Islet precursor cell (in vitro differentiated cells): ENCODE results near the gene CFAP251.

ENCODE experiments used
- DNase-seq: peaks from one replicate; pipeline ENCODE4 v3.0.0-alpha.2; 2018

CFAP251 gene

DNA sequence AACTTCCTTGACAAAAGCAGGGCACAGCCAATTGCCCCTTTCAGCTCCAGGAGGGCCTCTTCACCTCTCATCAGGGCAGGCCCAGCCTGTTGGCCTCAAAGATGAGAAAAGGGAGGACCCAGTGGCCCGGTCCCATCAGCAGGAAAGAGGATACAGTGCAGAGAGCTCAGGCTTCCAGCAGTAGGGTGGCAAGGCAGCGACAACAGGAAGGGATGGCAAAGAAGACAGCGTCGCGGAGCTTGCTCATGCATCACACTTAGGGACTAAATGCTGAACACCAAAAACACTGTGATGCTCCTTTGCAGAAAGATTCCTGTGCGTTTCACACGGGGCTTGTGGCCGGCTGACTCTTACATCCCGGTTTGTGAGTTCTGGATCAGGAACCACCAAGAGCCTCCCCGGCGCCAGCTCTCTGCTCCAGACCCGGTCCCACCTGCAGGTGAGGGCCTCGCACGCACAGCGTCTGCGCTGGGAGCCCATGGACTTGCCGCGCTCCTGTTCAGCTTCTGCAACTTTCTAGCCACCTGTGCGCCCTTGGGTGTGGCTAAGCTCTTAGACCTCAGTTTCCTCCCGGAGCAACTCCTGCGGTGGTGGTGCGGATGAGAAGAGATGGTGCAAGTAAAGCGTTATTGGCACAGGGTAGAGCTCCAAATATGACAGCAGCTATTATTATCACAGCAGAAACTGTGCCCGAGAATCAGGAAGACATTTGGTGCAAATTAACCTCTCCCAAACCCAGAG lies 88.0 kb downstream of the CFAP251 start:
- no peak for DNase-seq

DNA sequence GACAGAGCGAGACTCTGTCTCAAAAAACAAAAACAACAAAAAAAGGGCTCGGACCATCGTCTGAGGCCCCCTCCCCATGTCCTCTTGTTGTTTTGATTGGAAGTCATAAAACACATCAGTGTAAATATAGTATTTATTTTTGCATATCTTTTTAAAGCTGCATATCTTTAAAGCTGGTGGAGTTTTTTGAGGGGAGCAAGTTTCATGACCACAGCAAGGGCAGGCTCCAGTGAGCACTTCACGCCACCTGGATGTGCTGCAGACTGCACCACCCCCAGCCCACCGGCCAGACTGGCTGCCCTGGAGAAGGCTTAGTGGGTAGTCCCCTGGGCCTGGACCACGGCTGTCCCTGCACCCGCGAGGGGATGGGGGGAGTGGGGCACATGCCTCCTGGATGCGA lies 91.3 kb downstream of the CFAP251 start:
- DNase-seq: no peak

DNA sequence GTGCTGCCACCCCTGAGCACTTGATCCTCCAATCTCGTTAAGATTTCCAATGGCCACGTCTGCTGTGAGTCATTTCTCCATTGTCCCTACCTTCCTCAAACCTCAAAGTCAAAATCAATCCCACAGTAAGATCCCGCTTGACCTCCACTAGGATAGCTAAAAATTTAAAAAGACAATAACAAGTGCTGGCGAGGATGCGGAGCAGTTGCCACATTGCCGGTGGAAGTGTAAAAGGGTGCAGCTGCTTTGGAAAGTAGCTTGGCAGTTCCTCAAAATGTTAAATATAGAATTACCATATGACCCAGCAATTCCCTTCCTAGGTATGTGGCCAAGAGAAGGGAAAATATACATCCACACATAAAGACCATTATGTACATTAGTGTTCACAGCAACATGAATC lies 93.8 kb downstream of the CFAP251 start:
- no peak for DNase-seq

DNA sequence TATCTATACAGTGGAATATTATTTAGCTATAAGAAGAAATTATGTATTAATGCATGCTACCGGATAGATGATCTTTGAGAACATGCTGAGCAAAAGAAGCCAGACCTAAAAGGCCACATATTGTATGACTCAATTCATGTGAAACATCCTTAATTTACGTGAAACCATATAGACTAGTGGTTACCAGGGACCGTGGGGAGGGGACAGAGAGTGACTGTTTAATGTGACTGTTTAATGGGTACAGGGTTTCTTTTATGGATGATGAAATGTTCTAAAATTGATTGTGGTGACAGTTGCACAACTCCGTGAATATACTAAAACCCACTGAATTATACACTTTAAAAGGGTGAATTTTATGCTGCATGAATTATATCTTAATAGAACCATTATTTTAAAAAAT lies 94.7 kb downstream of the CFAP251 start:
- DNase-seq: no peak

DNA sequence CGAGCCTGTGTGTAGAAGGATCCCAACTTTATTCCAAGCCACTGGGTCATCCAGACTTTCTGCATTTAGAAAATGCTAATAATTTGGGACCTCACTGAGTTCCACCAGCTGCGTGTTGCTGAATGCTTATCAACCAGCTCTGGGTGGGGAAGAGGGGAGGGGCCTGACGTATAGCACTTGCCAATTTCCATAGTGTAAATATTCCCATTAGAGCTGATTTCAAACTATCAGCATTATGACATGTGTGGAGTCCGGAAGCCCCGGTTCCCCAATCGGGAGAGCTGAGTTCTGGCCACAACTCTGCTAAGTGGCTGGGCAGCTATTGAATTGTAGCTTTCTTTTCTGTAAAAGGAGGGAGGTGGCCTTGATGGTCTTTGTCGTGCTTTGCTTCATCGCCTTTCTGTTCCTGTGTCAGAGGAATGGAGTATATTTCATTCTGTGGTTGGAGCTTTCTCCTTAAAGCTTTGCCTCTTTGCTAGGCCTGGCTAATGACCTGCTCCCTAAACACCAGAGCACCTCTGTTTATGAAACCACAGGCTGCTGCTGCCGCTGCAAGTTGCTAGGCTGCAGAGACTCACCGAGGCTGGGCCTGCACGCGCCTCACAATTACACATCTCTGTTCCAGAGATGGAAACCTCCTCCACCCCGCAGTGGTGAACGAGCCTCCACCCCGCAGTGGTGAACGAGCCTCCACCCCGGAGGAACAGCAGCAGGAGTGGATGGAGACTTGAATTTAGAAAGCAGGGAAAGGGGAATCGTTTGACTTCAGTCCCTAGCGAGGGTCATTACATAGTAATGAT lies 95.6 kb downstream of the CFAP251 start:
- DNase-seq: no peak

DNA sequence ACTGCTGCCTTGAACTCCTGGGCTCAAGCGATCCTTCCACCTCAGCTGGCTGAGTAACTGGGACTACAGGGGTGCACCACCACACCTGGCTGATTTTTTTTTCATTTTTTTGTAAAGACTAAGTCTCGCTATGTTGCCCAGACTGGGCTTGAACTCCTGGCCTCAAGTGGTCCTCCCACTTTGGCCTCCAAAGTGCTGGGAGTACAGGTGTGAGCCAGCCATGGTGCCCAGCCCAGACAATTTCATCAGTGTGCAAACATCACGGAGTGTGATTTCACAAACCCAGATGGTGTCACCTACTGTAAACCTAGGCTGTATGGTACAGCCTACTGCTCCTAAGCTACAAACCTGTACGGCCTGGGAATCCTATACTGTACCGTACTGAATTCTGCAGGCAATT lies 96.4 kb downstream of the CFAP251 start:
- no peak for DNase-seq

DNA sequence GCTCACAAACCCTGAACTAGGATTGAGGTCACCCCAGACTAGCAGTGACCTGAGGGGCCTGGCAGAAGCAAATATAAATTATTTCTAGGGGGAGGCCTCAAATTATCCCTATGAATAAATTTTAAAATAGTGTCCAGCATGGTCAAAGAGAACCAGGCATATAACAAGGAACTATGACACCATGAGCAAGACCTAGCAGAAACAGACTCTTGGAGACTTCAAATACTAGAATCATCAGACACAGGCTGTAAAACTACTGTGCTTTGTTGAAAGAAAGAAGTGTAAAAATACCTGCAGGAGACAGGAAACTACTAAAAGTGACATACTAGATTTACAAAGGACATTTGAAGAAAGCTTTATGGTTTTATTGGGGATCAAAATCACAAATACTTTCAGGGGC lies 100.1 kb downstream of the CFAP251 start:
- no peak for DNase-seq

DNA sequence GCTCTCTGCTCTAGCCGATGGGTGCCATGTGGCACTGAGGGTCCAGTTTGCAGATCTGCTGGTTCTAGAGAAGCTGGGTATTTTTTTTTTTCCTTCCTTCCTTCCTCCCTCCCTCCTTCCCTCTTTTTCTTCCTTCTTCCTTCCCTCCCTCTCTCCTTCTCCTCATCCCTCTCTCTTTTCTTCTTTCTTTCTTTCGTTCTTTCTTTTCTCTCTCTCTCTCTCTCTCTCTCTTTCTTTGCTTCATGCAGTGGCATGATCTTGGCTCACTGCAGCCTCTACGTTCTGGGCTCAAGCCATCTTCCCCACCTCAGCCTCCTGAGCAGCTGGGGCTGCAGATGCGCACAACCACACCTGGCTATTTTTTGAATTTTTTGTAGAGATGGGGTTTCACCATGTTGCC lies 100.5 kb downstream of the CFAP251 start:
- no peak for DNase-seq

DNA sequence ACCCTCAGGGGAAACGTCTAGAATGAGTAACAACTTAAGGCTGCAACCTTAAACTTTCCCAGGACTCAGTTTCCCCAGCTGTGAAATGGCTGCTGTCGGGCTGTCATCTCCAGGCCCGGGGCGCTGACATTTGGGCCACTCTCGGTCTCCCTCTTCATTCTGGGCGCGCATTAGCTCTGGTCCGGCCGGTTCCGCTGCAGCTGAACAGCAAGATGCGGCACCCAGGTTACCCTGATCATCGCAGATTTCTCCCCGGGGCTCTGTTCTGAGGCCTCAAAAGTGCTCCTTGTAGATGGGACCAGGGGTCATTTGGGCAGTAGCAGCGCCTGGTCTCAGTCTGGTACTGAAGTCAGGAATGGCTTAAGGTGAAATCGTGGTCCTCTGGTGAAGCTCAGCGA lies 102.4 kb downstream of the CFAP251 start:
- no peak for DNase-seq

DNA sequence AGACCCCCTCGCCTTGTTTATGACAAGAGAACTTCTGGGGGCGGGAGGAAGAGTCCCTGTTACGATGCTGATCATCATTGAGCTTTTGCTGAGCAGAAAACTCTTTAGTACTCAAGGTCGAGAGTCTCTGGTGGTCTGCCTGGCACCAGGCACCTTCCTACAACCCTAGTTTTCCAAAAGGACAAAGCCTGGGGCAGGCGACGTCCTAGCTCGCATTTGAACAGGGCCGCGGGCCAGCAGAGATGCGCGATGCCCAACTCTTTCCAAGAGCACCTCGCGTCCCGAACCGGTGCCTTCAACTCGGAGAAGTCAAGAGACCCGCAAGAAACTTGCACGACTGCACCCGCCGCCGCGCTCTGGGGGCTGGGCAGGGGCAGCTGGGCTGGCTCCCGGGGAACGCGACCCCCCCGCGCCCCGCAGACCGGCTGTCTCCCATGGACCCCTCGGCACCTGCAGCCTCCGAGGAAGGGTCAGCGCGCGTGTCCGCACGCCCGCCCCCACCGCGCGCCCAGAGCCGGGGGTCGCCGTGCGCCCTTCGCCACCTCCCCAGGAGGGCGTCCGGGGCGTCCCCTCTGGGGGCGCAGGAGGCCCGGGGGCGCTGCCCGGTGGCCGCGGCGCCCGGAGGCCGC lies 102.9 kb downstream of the CFAP251 start:
- peak; percentile 68 for DNase-seq

DNA sequence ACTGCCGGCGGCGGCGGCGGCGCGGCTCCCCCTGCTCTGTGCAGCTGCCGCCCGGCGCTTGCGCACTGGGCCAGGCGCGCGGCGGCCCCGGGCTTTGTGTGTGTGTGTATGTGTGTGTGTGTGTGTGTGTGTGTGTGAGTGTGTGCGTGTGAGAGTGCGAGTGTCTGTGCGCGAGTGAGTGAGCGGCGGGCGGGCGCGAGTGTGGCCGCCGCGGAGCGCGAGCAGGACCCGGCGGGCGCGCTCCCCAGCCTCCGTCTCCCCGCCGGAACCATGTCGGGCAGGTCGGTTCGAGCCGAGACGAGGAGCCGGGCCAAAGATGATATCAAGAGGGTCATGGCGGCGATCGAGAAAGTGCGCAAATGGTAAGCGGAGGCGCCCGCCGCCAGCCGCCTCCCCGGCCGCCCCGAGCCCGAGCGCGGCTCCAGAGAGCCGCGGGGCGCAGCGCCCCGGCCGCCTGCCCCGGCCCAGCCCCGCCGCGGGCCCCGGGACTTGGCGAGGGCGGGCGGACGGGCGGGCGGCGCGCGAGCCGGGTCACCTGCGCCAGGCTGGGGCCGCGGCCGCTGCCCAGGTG lies 103.5 kb downstream of the CFAP251 start, which contains the start of gene BCL7A:
TSS of gene BCL7A (plus strand) at position 63 of the 571 bp plus-strand sequence. CDS start at position 271, 208 bp downstream.
- peak; percentile 92 for DNase-seq

DNA sequence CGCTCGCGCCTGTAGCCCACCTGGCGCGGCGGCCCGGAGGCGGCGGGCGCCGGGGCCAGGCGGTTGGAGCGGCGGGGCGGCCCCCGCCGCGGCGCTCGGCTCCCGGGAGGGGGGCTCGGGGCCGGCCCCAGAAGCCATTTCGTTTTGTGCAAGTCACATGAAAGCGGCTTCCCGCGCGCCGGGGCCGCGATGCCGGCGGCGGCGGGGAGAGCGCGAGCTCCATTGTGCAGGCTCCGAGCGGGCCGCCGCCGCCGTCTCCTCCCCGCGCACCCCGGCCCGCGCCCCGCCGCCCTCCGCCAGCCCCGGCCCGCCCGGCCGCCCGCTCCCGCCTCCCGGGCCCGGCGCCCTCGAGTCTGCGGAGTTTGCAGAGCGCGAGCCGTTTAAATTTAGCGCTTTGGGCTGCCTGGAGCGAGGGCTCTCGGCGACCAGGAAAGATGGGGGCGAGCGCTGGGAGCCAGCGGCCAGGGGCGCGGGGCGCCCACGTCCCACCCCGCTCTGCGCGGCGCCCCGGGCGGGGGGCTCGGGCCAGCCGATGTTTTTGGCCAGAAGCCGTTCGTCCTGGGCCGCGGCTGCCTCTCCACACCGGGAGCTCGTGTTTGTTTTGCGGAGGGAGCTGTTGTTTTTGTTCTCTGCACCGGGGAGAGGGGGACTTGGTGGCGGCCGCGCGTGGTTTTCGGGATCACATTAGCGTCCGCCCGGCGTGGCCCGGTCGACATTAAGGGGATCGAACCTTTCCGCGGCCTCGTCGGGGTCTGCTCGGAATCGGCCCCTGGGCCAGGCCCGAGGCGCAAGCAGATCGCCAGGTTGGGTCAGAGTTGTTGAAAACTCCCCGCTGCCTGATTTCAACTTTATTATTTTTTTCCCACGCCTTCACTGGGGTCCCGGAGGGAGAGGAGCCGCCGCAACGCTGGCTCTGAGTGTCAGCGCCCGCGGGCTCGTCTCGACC lies 104.3 kb downstream of the CFAP251 start:
- DNase-seq: peak; percentile 70

DNA sequence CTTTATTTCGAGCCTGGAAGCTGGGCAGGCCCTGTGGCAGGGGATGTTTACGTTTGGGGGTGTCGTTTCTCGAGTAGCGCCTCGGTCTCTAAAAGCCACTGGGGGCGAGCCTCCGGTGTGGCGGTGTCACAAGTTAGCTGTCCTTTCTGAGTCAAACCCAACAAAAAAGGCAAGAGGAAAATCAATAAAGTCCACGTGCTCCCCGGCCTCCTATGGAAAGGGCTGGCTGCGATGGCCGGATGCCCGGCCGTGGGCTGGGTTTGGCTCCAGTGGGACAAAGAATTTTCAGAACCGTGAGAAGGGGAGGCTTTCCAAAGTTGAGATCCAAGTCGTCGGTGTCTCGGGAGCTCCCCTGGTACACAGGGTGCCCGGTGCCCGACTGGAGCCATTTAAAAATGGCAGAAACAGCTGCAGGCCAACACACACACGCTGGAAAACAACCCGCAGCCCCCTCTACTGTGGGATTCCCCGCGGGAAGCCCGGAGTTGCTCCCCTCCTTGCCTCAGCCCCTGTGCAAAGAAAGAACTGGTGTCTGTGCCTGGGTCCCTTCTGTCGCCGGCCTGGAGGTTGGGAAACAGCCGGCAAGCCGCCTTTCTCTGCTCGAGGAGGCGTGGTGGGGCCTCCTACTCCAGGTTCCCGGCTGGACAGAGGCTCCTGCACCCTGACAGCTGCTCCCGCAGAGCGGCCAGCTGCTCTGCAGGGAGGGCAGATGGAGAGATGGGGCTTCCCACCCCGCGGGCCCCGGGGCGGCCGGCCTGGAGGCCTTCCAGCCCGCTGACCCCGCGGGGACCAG lies 105.1 kb downstream of the CFAP251 start:
- peak; percentile 84 for DNase-seq

DNA sequence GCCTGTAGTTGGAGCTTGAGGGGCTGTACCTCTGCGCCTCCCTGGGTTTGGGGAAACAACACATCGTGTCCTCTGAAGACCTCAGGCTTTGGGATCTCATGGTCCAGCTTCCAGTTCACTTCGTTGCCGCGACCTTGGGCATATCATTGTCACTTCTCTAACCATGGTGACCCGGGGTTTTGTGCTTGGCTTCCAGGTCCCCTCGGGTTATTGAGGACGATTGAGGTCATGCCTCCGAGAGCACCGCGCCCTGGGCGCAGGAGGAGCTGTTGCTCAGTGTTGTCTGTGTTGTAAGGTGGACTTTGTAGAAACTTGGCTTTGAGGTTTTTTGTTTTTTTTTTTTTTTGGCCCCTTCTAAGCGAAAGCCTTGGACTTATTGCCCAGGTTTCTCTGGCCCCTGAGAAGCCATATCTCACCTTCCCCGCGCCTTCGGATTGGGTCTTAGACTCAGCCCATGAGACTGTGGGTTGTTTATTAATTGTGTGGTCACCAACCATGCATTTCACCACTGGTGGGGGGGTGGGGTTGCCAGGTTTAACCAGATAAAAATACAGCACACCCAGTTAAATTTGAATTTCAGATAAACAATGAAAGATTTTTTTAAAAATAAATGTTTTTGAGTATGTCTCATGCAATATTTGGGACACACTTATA lies 105.9 kb downstream of the CFAP251 start:
- no peak for DNase-seq

DNA sequence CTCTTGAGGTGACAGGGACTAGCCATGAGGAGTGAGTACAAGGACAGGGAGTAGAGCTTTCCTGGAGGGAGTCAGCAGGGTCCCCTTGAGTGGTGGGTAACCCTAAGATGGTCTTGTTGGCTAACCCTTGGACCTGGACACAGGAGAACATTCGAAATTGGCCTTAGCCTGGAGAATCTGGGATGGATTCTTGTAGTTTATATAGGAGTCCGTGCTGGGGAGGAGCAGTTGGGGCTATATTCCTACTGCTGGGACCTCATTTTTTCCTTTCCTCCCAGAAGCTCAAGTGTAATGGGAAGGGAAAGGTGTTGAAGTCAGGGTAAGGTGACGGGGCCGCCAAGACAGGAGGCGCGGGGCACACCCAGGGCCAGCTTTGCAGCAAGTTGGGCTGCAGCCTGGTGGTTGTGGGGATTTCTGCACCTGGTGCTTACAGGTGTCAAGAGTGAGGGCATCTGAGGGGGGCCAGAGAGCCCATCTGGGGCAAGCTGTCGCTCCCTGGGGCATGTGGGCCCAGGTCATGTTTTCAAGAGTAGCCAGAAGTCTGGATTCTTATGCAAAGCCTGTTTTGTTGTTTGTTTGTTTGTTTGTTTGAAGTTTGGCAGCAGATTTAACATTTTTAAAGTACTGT lies 108.4 kb downstream of the CFAP251 start:
- no peak for DNase-seq

DNA sequence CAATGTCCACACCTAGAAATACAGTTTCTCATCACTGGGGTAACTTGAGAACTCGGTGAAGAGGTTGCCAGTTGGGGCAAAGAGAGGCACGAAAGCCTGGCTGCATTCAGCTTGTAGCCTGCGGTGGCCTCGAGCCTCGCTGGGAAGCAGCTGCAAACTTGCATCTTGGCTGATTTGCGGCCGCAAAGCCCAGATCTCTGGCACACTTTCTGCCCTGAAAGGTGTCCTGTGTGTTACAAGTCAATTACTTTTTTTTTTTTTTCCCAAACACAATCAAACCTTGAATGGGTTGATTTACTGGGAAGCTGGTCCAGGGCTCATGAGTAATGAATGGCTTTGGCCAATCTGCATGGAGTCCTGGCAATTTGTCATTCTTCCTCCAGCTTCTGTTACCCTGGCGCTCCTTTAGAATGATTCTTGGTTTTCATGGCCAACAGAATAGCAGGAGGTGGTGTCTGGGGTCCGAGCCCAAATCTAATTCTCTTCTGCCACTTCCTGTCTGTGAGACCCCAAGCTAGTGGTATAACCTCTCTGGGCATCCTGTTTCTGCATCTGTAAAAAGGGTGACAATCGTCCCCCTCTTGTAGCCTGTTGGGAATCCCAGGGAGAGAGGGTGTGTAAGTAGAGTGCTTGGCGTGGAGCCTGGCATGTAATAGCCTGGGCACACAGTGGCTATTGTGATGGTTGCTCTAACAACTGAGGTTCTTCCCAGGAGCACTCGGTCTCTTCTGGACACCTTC lies 109.9 kb downstream of the CFAP251 start:
- no peak for DNase-seq

DNA sequence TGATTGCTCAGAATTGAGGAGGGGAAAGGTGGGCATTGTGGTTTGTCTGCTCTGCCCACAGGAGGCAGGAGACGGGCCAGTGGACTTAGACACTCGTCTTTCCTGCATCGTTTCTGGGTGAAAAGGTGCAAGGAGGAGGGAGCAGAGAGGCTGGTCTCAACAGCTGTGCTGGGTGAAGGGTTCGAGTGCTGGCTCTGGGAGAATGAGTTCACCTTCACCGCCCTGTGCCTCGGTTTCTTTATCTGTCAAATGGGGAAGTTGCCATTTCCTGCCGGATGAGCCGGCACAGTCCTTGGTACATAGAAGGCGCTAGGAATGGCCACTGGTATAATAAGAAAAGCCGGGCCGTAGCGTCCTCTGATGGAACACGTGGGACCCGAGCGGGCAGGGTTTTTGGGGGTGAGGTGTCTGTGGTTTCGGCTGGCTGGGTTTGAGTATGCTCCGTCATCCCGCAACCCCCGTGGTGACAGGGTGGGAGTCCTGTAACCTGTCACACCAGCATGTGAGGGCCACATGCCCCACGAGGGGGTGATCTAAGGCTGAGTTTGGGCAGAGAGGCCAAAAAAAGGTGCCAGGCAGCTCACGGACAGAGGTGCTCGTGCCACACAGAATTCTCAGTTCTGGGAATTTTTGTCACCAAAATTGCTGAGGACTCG lies 110.6 kb downstream of the CFAP251 start:
- no peak for DNase-seq

DNA sequence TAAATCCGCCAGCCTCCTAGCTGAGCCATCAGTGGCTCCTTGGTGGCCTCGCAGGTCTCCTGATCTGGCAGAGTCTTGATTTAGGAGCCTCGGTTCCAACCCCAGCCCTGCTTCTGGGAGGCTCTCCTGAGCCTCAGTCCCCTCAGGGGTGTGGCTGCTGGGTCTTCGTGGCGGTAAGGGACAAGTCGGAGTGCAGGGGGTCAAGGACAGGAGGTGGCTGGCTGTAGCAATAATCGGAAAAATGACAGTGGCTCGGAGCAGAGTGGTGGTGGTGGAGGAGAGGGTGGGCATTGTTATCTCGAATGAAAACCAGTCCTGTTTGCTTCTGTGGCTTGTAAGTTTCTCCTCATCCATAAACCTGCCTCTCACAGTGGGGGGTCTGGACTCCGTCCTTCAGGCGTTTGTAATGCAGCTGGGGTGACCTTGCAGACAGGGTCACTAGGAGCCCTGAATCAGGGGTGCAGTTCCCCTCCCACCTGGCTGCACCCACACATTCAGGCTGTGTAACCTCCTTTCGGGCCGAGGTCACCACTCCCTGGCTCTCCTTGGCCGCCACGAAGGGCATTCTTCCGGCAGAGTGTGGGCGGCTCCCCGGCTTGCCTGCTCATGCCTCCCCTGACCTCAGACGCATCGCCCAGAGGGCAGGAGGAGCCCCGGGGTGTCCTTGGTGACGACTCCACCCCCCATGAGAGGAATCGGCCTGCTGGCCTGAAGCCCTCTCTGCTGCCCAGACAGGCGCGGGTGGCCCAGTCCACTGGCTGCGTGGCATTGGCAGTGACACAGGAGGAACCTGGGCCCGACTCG lies 111.4 kb downstream of the CFAP251 start:
- no peak for DNase-seq
